Measurements from ENCODE around the gene DCDC1. TPM values are rescaled to one million over a fixed set of nuclear protein-coding genes. Genes with fewer than 3 reads are reported as not detected.

Gene DCDC1
- total RNA-seq, 1 experiment from 2014 or later: 1.5 TPM

DNA sequence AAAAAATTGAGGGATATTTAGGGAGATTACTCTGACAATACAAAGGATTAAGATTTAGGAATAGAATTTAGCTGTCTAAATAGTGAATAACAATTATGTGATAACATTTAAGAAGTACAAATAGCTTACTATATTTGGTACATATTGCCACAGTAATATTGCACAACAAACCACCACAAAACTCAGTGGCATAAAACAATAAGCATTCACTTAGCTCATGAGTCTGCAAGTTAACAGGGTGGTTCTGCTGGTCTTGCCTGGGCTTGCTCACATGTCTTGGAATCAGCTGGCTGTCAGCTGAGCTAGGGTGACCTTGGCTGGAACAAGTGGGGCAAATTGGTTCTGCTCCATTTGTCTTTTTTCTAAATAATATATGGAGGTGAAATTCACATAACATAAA is 115.1 kb downstream of the DCDC1 start:
- Histone ChIP-seq H3K4me1 (ENCODE audit: control insufficient read depth in 1 of 2, insufficient read depth in 2 of 2, low read length in 2 of 2) (no peaks in the 10 kb centered on the region), H3K4me2 (ENCODE audit: low read length) (no peak overlapping the region), H3K9me3 (ENCODE audit: control insufficient read depth in 1 of 2, insufficient read depth in 1 of 2, low read depth in 1 of 2, low read length in 2 of 2) (no peaks in the 10 kb centered on the region), H3K9me2 (ENCODE audit: insufficient read depth) (no peaks in the 10 kb centered on the region), H3K27ac (ENCODE audit: low read depth, low read length) (no peak overlapping the region), H3K79me2 (ENCODE audit: insufficient read depth, low read length) (no peaks in the 10 kb centered on the region), H3K36me3 (ENCODE audit: control insufficient read depth in 1 of 2, insufficient read depth in 2 of 2, low read length in 2 of 2) (no peaks in the 10 kb centered on the region), H2AFZ (ENCODE audit: low read depth, low read length, poor library complexity, severe bottlenecking) (no peak overlapping the region), H4K20me1 (ENCODE audit: insufficient read depth) (no peaks in the 10 kb centered on the region), H3K4me3 (replicated peaks in 1 of 2; ENCODE audit: low read depth in 1 of 2, low read length in 2 of 2) (no peak overlapping the region), H3K9ac (ENCODE audit: low read length) (no peak overlapping the region), H3K27me3 (ENCODE audit: insufficient read depth, low read length) (no peaks in the 10 kb centered on the region)
- ChIA-PET CTCF (interaction anchor here (0.9 to 1.2 kb wide), 2 partner anchors 13 to 15 kb away, joined by 3 read pairs; no protein-coding TSS in a partner anchor), RAD21 (ENCODE audit: low non-redundant PET in 1 of 2, low total read pairs in 2 of 2, uncharacterized antibody in 2 of 2, unreplicated experiment in 2 of 2) (no interaction called here), POLR2A (no interaction called here)
- TF ChIP-seq ZFX (IDR thresholded peaks at IDR 0.05): no peak
- TF ChIP-seq TCF7L2 (IDR thresholded peaks at IDR 0.05; ENCODE audit: borderline replicate concordance, extremely low read depth, insufficient read depth, insufficient read length): no peak
- no peak for TF ChIP-seq ZNF274 (IDR thresholded peaks at IDR 0.05; ENCODE audit: low read depth, low read length)
- TF ChIP-seq EZH2 (IDR thresholded peaks at IDR 0.05): no peak
- no peak for TF ChIP-seq RAD21 (IDR thresholded peaks at IDR 0.05; ENCODE audit: low read depth)
- TF ChIP-seq, protein P1, sequence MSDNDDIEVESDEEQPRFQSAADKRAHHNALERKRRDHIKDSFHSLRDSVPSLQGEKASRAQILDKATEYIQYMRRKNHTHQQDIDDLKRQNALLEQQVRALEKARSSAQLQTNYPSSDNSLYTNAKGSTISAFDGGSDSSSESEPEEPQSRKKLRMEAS (IDR thresholded peaks at IDR 0.05): no peak
- TF ChIP-seq, protein P2, sequence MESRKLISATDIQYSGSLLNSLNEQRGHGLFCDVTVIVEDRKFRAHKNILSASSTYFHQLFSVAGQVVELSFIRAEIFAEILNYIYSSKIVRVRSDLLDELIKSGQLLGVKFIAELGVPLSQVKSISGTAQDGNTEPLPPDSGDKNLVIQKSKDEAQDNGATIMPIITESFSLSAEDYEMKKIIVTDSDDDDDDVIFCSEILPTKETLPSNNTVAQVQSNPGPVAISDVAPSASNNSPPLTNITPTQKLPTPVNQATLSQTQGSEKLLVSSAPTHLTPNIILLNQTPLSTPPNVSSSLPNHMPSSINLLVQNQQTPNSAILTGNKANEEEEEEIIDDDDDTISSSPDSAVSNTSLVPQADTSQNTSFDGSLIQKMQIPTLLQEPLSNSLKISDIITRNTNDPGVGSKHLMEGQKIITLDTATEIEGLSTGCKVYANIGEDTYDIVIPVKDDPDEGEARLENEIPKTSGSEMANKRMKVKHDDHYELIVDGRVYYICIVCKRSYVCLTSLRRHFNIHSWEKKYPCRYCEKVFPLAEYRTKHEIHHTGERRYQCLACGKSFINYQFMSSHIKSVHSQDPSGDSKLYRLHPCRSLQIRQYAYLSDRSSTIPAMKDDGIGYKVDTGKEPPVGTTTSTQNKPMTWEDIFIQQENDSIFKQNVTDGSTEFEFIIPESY (IDR thresholded peaks at IDR 0.05; ENCODE audit: extremely low read depth, insufficient replicate concordance, low read length): no peak
- TF ChIP-seq CBX3 (IDR thresholded peaks at IDR 0.05; ENCODE audit: low read depth): no peak
- intact Hi-C loops (cut with micrococcal nuclease): no loop called here
- BruUV-seq (replicated peaks): no TSS peak
- no peak for ATAC-seq
- no peak for DNase-seq (ENCODE audit: low read depth, low spot score)

DNA sequence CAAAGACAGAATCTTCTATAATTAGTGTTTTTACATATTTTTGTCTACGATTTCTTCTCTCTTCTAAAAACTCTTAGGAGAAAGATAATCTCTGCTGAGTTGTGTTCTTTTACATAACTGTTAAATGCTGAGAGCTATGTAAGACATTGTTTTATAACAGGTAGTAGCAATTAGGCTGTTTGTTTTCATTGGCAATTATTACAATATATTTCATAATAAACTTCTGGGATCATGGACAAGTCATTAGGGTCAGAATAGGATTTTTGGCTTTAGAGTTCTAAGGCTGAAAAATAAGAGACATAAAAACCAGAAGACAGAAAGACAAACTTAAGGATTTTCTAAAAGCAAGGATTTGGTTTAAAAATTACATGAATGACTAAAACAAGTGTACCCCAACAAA is 120.8 kb downstream of the DCDC1 start:
- no peaks in the 10 kb centered on the region for H4K20me1 ChIP-seq (ENCODE audit: insufficient read depth)
- no peaks in the 10 kb centered on the region for H3K4me1 ChIP-seq (ENCODE audit: control insufficient read depth in 1 of 2, insufficient read depth in 2 of 2, low read length in 2 of 2)
- intact Hi-C loops (cut with micrococcal nuclease): loop anchor here (10.0 kb wide), 1 partner anchor 236 kb away; no protein-coding TSS in a partner anchor
- H3K9me3 ChIP-seq (ENCODE audit: control insufficient read depth in 1 of 2, insufficient read depth in 1 of 2, low read depth in 1 of 2, low read length in 2 of 2): no peaks in the 10 kb centered on the region
- H3K79me2 ChIP-seq (ENCODE audit: insufficient read depth, low read length): no peaks in the 10 kb centered on the region
- H3K9ac ChIP-seq (ENCODE audit: low read length): no peak overlapping the region
- H3K36me3 ChIP-seq (ENCODE audit: control insufficient read depth in 1 of 2, insufficient read depth in 2 of 2, low read length in 2 of 2): no peaks in the 10 kb centered on the region
- ATAC-seq (no peak), DNase-seq (ENCODE audit: low read depth, low spot score) (no peak)
- no peaks in the 10 kb centered on the region for H3K9me2 ChIP-seq (ENCODE audit: insufficient read depth)
- BruUV-seq (replicated peaks): no TSS peak
- no peak overlapping the region for H2AFZ ChIP-seq (ENCODE audit: low read depth, low read length, poor library complexity, severe bottlenecking)
- RAD21 ChIA-PET (ENCODE audit: low non-redundant PET in 1 of 2, low total read pairs in 2 of 2, uncharacterized antibody in 2 of 2, unreplicated experiment in 2 of 2): no interaction called here
- CTCF ChIA-PET: no interaction called here
- H3K27me3 ChIP-seq (ENCODE audit: insufficient read depth, low read length): no peaks in the 10 kb centered on the region
- H3K4me3 ChIP-seq (replicated peaks in 1 of 2; ENCODE audit: low read depth in 1 of 2, low read length in 2 of 2): no peak overlapping the region
- H3K4me2 ChIP-seq (ENCODE audit: low read length): no peak overlapping the region
- TF ChIP-seq ZNF274 (IDR thresholded peaks at IDR 0.05; ENCODE audit: low read depth, low read length) (no peak), EZH2phosphoT487 (IDR thresholded peaks at IDR 0.05; ENCODE audit: borderline replicate concordance) (no peak), SRF (IDR thresholded peaks at IDR 0.05; ENCODE audit: low read depth) (no peak), SP1 (IDR thresholded peaks at IDR 0.05; ENCODE audit: low read depth) (no peak), POLR2AphosphoS5 (IDR thresholded peaks at IDR 0.05; ENCODE audit: low read depth, low read length) (no peak), EGR1 (IDR thresholded peaks at IDR 0.05; ENCODE audit: low read depth) (no peak), CBX3 (IDR thresholded peaks at IDR 0.05; ENCODE audit: low read depth) (no peak), ELF1 (IDR thresholded peaks at IDR 0.05; ENCODE audit: borderline replicate concordance, low read depth) (no peak), SIN3A (IDR thresholded peaks at IDR 0.05; ENCODE audit: low read depth) (no peak), POLR2A (IDR thresholded peaks at IDR 0.05; ENCODE audit: borderline replicate concordance, extremely low read depth, insufficient read depth, insufficient read length) (no peak)
- no peak overlapping the region for H3K27ac ChIP-seq (ENCODE audit: low read depth, low read length)
- POLR2A ChIA-PET: no interaction called here

Measured in HCT116 (cell line).